GM23338 (cell line): ENCODE data around the gene PRSS36. TPM values are rescaled to one million over a fixed set of nuclear protein-coding genes. Genes with fewer than 3 reads are reported as not detected.

Experiments used
- ATAC-seq: fragments of 200-7000 bp; cut with Tn5 transposase; 3 replicates; pipeline ENCODE4 v1.9.1; 2020
- DNase-seq: peaks from one replicate; pipeline ENCODE4 v3.0.0-alpha.2; 2015; ENCODE audit warnings: low spot score
- H2AFZ ChIP-seq: fragments of 200-600 bp; sonication (generic); 2 replicates; pipeline ENCODE4 v1.8.0; 2016; ENCODE audit warnings: antibody characterized with exemption, mild to moderate bottlenecking, moderate library complexity
- H3F3A ChIP-seq: fragments of 200-600 bp; sonication (generic); replicated peaks from 2 replicates; pipeline ENCODE4 v1.8.0; 2017; ENCODE audit warnings: antibody characterized with exemption, mixed run types, low read depth
- H3K27ac ChIP-seq: fragments of 200-600 bp; sonication (generic); 2 replicates; pipeline ENCODE4 v1.6.1; 2016; ENCODE audit warnings: low read depth
- H3K27me3 ChIP-seq: fragments of 200-600 bp; sonication (generic); 2 replicates; pipeline ENCODE4 v1.8.0; 2016; ENCODE audit warnings: mild to moderate bottlenecking, mixed run types, moderate library complexity; ENCODE audit not compliant: insufficient read depth
- H3K36me3 ChIP-seq: fragments of 200-600 bp; sonication (generic); 2 replicates; pipeline ENCODE4 v1.8.0; 2016; ENCODE audit warnings: mild to moderate bottlenecking; ENCODE audit not compliant: insufficient read depth
- H3K4me1 ChIP-seq: fragments of 200-600 bp; sonication (generic); 2 replicates; pipeline ENCODE4 v1.8.0; 2016; ENCODE audit warnings: mild to moderate bottlenecking, moderate library complexity; ENCODE audit not compliant: insufficient read depth
- H3K4me2 ChIP-seq: fragments of 200-600 bp; sonication (generic); 2 replicates; pipeline ENCODE4 v1.7.1; 2017; ENCODE audit warnings: mixed run types
- H3K4me3 ChIP-seq: fragments of 200-600 bp; sonication (generic); 2 replicates; pipeline ENCODE4 v1.6.1; 2016; ENCODE audit warnings: mixed run types
- H3K79me2 ChIP-seq: fragments of 200-600 bp; sonication (generic); replicated peaks from 2 replicates; pipeline ENCODE4 v1.8.0; 2017; ENCODE audit warnings: mild to moderate bottlenecking; ENCODE audit not compliant: insufficient read depth
- H3K9me2 ChIP-seq: fragments of 200-600 bp; sonication (generic); 2 replicates; pipeline ENCODE4 v1.8.0; 2017; ENCODE audit not compliant: insufficient read depth
- H4K20me1 ChIP-seq: fragments of 200-600 bp; sonication (generic); replicated peaks from 2 replicates; pipeline ENCODE4 v1.8.0; 2017; ENCODE audit warnings: mild to moderate bottlenecking; ENCODE audit not compliant: insufficient read depth
- H3K27ac Mint-ChIP-seq: 2 replicates; pipeline ENCODE4 v1.8.0; 2020; ENCODE audit warnings: inconsistent platforms, mild to moderate bottlenecking, moderate library complexity, mixed read lengths
- H3K27me3 Mint-ChIP-seq: 3 replicates; pipeline ENCODE4 v1.8.0; 2022; ENCODE audit warnings: low read depth, mild to moderate bottlenecking, moderate library complexity, mixed read lengths, inconsistent platforms; ENCODE audit not compliant: insufficient read depth, poor library complexity
- H3K36me3 Mint-ChIP-seq: 3 replicates; pipeline ENCODE4 v1.8.0; 2021; ENCODE audit warnings: low read depth, mild to moderate bottlenecking, inconsistent platforms, moderate library complexity, mixed read lengths
- H3K4me1 Mint-ChIP-seq: 3 replicates; pipeline ENCODE4 v1.8.0; 2020; ENCODE audit warnings: mild to moderate bottlenecking, inconsistent platforms, mixed read lengths
- H3K4me3 Mint-ChIP-seq: 3 replicates; pipeline ENCODE4 v1.8.0; 2021; ENCODE audit warnings: moderate library complexity, mild to moderate bottlenecking, inconsistent platforms, mixed read lengths
- H3K9me3 Mint-ChIP-seq: 3 replicates; pipeline ENCODE4 v1.8.0; 2020; ENCODE audit warnings: moderate library complexity, mild to moderate bottlenecking, inconsistent platforms, mixed read lengths
- CREB1 ChIP-seq: fragments of 250-450 bp; sonication (Bioruptor Pico); IDR thresholded peaks from 2 replicates; pipeline ENCODE4 v1.5.0; 2020; ENCODE audit warnings: low read depth, mild to moderate bottlenecking, moderate library complexity
- EZH2 ChIP-seq: fragments of 200-600 bp; sonication (generic); IDR thresholded peaks from one replicate; pipeline ENCODE4 v1.8.0; 2017; ENCODE audit warnings: antibody characterized with exemption, mild to moderate bottlenecking, low read depth; ENCODE audit not compliant: unreplicated experiment
- EZH2phosphoT487 ChIP-seq: fragments of 200-600 bp; sonication (generic); IDR thresholded peaks from one replicate; pipeline ENCODE4 v1.8.1; 2018; ENCODE audit warnings: antibody characterized with exemption; ENCODE audit not compliant: unreplicated experiment
- JUNB ChIP-seq: IDR thresholded peaks from one replicate; pipeline ENCODE4 v1.6.1; 2016; ENCODE audit warnings: antibody characterized with exemption; ENCODE audit not compliant: unreplicated experiment
- NANOG ChIP-seq: IDR thresholded peaks from 2 replicates; pipeline ENCODE4 v1.6.1; 2016; ENCODE audit warnings: antibody characterized with exemption, borderline replicate concordance
- POLR2AphosphoS5 ChIP-seq: IDR thresholded peaks from 2 replicates; pipeline ENCODE4 v1.6.1; 2016; ENCODE audit warnings: antibody characterized with exemption, low read depth
- STAT1 ChIP-seq: IDR thresholded peaks from one replicate; pipeline ENCODE4 v1.6.1; 2016; ENCODE audit warnings: antibody characterized with exemption; ENCODE audit not compliant: unreplicated experiment
- ZNF114 ChIP-seq: fragments of 250-450 bp; sonication (Bioruptor Pico); IDR thresholded peaks from 2 replicates; pipeline ENCODE4 v1.5.0; 2020; ENCODE audit warnings: mild to moderate bottlenecking, moderate library complexity
- ZNF331 ChIP-seq: fragments of 250-450 bp; sonication (Bioruptor Pico); IDR thresholded peaks from 2 replicates; pipeline ENCODE4 v1.5.0; 2020; ENCODE audit warnings: low read depth, mild to moderate bottlenecking, moderate library complexity
- polyA plus RNA-seq: library from polyadenylated mRNA; unstranded; fragments of >200 nt; fragmentation: Nextera tagmentation; extraction: Ambion mirVana; gene quantifications from 2 replicates; pipeline ENCODE4 v1.2.1, GENCODE V29; 2016
- total RNA-seq: library from RNA; depleted of rRNA; stranded (reverse); fragments of >200 nt; shearing (Covaris generic); gene quantifications from 2 replicates; pipeline ENCODE4 v1.2.3, GENCODE V29; 2014
- TF ChIP-seq, protein P1 (sequence below): IDR thresholded peaks from one replicate; pipeline ENCODE4 v1.6.1; 2018; ENCODE audit warnings: antibody characterized with exemption; ENCODE audit not compliant: unreplicated experiment
- TF ChIP-seq, protein P2 (sequence below), 2 experiments: fragments of 200-600 bp in 1 of 2; sonication (generic) in 1 of 2; conservative IDR thresholded peaks; 2 replicates each; pipeline versions ENCODE4 v1.5.1 to v1.6.1; 2016 to 2017; ENCODE audit warnings: antibody characterized with exemption in 2 of 2, low read depth in 2 of 2, mild to moderate bottlenecking in 2 of 2, moderate library complexity in 1 of 2
- TF ChIP-seq, protein P3 (sequence below): fragments of 250-450 bp; sonication (Bioruptor Pico); IDR thresholded peaks from 2 replicates; pipeline ENCODE4 v1.5.0; 2020; ENCODE audit warnings: mild to moderate bottlenecking, moderate library complexity
- TF ChIP-seq, protein P4 (sequence below): IDR thresholded peaks from 2 replicates; pipeline ENCODE4 v1.6.1; 2016; ENCODE audit warnings: antibody characterized with exemption

The PRSS36 gene
- total and polyA plus RNA-seq, 2 experiments from 2014 or later: 0.91 to 1.4 TPM

DNA sequence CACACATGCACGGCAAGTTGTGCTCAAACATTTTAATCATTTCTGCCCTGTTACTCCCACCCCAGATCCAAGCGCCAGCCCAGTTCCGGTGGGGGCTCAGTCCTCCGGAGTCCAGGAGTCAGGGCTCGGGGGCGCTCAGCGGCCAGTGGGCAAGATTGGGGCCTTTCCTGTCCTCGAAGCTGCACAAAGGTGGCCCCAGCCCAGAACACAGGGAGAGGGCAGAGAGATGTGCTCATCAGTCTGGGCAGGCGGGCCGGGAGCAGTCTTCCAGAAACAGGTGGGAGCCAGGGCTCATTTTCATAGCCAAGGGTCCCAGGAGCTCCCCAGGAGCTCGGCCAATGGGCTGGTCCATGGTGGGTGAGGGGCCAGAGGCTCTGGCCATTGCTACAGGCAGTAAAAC, 18.4 kb downstream of the PRSS36 start:
- TF ChIP-seq CREB1 (CRISPR knock-in tag) (no peak), STAT1 (no peak), POLR2AphosphoS5 (no peak), ZNF114 (no peak), JUNB (no peak), ZNF331 (CRISPR knock-in tag) (no peak), EZH2phosphoT487 (no peak), NANOG (no peak), EZH2 (no peak)
- TF ChIP-seq, protein P1, sequence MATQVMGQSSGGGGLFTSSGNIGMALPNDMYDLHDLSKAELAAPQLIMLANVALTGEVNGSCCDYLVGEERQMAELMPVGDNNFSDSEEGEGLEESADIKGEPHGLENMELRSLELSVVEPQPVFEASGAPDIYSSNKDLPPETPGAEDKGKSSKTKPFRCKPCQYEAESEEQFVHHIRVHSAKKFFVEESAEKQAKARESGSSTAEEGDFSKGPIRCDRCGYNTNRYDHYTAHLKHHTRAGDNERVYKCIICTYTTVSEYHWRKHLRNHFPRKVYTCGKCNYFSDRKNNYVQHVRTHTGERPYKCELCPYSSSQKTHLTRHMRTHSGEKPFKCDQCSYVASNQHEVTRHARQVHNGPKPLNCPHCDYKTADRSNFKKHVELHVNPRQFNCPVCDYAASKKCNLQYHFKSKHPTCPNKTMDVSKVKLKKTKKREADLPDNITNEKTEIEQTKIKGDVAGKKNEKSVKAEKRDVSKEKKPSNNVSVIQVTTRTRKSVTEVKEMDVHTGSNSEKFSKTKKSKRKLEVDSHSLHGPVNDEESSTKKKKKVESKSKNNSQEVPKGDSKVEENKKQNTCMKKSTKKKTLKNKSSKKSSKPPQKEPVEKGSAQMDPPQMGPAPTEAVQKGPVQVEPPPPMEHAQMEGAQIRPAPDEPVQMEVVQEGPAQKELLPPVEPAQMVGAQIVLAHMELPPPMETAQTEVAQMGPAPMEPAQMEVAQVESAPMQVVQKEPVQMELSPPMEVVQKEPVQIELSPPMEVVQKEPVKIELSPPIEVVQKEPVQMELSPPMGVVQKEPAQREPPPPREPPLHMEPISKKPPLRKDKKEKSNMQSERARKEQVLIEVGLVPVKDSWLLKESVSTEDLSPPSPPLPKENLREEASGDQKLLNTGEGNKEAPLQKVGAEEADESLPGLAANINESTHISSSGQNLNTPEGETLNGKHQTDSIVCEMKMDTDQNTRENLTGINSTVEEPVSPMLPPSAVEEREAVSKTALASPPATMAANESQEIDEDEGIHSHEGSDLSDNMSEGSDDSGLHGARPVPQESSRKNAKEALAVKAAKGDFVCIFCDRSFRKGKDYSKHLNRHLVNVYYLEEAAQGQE: no peak
- TF ChIP-seq, protein P2, sequence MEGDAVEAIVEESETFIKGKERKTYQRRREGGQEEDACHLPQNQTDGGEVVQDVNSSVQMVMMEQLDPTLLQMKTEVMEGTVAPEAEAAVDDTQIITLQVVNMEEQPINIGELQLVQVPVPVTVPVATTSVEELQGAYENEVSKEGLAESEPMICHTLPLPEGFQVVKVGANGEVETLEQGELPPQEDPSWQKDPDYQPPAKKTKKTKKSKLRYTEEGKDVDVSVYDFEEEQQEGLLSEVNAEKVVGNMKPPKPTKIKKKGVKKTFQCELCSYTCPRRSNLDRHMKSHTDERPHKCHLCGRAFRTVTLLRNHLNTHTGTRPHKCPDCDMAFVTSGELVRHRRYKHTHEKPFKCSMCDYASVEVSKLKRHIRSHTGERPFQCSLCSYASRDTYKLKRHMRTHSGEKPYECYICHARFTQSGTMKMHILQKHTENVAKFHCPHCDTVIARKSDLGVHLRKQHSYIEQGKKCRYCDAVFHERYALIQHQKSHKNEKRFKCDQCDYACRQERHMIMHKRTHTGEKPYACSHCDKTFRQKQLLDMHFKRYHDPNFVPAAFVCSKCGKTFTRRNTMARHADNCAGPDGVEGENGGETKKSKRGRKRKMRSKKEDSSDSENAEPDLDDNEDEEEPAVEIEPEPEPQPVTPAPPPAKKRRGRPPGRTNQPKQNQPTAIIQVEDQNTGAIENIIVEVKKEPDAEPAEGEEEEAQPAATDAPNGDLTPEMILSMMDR (conservative IDR thresholded peaks at IDR 0.05; ENCODE audit: low read depth in 2 of 2): no peak
- TF ChIP-seq, protein P3, sequence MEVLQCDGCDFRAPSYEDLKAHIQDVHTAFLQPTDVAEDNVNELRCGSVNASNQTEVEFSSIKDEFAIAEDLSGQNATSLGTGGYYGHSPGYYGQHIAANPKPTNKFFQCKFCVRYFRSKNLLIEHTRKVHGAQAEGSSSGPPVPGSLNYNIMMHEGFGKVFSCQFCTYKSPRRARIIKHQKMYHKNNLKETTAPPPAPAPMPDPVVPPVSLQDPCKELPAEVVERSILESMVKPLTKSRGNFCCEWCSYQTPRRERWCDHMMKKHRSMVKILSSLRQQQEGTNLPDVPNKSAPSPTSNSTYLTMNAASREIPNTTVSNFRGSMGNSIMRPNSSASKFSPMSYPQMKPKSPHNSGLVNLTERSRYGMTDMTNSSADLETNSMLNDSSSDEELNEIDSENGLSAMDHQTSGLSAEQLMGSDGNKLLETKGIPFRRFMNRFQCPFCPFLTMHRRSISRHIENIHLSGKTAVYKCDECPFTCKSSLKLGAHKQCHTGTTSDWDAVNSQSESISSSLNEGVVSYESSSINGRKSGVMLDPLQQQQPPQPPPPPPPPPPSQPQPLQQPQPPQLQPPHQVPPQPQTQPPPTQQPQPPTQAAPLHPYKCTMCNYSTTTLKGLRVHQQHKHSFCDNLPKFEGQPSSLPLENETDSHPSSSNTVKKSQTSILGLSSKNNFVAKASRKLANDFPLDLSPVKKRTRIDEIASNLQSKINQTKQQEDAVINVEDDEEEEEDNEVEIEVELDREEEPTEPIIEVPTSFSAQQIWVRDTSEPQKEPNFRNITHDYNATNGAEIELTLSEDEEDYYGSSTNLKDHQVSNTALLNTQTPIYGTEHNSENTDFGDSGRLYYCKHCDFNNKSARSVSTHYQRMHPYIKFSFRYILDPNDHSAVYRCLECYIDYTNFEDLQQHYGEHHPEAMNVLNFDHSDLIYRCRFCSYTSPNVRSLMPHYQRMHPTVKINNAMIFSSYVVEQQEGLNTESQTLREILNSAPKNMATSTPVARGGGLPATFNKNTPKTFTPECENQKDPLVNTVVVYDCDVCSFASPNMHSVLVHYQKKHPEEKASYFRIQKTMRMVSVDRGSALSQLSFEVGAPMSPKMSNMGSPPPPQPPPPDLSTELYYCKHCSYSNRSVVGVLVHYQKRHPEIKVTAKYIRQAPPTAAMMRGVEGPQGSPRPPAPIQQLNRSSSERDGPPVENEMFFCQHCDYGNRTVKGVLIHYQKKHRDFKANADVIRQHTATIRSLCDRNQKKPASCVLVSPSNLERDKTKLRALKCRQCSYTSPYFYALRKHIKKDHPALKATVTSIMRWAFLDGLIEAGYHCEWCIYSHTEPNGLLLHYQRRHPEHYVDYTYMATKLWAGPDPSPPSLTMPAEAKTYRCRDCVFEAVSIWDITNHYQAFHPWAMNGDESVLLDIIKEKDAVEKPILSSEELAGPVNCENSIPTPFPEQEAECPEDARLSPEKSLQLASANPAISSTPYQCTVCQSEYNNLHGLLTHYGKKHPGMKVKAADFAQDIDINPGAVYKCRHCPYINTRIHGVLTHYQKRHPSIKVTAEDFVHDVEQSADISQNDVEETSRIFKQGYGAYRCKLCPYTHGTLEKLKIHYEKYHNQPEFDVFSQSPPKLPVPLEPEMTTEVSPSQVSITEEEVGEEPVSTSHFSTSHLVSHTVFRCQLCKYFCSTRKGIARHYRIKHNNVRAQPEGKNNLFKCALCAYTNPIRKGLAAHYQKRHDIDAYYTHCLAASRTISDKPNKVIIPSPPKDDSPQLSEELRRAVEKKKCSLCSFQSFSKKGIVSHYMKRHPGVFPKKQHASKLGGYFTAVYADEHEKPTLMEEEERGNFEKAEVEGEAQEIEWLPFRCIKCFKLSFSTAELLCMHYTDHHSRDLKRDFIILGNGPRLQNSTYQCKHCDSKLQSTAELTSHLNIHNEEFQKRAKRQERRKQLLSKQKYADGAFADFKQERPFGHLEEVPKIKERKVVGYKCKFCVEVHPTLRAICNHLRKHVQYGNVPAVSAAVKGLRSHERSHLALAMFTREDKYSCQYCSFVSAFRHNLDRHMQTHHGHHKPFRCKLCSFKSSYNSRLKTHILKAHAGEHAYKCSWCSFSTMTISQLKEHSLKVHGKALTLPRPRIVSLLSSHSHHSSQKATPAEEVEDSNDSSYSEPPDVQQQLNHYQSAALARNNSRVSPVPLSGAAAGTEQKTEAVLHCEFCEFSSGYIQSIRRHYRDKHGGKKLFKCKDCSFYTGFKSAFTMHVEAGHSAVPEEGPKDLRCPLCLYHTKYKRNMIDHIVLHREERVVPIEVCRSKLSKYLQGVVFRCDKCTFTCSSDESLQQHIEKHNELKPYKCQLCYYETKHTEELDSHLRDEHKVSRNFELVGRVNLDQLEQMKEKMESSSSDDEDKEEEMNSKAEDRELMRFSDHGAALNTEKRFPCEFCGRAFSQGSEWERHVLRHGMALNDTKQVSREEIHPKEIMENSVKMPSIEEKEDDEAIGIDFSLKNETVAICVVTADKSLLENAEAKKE (CRISPR knock-in tag): no peak
- TF ChIP-seq, protein P4, sequence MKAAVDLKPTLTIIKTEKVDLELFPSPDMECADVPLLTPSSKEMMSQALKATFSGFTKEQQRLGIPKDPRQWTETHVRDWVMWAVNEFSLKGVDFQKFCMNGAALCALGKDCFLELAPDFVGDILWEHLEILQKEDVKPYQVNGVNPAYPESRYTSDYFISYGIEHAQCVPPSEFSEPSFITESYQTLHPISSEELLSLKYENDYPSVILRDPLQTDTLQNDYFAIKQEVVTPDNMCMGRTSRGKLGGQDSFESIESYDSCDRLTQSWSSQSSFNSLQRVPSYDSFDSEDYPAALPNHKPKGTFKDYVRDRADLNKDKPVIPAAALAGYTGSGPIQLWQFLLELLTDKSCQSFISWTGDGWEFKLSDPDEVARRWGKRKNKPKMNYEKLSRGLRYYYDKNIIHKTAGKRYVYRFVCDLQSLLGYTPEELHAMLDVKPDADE: no peak
- peak overlapping the region; percentile 98 for H3K27ac Mint-ChIP-seq

More for the DNA sequence above, 18.4 kb downstream of the PRSS36 start:
- peaks cover 28% of the 10 kb centered on the region for H3K4me1 ChIP-seq
- Mint-ChIP-seq H3K4me1 (peaks cover 51% of the 10 kb centered on the region), H3K4me3 (peak overlapping the region; percentile 33), H3K9me3 (peaks cover under 1% of the 10 kb centered on the region; the same call in 1 of the 3 replicates), H3K27me3 (peaks cover 23% of the 10 kb centered on the region), H3K36me3 (peaks cover 45% of the 10 kb centered on the region)
- no peaks in the 10 kb centered on the region; the same call in 1 of the 2 replicates for H4K20me1 ChIP-seq
- H3F3A ChIP-seq: no peaks in the 10 kb centered on the region; the same call in 1 of the 2 replicates
- no peaks in the 10 kb centered on the region for H3K9me2 ChIP-seq
- H3K27ac ChIP-seq: peak overlapping the region; percentile 84
- H2AFZ ChIP-seq: no peak overlapping the region
- peaks cover 8% of the 10 kb centered on the region; the same call in 1 of the 2 replicates for H3K79me2 ChIP-seq
- ATAC-seq: no peak
- H3K36me3 ChIP-seq: peaks cover 9% of the 10 kb centered on the region
- no peak overlapping the region for H3K4me3 ChIP-seq
- H3K27me3 ChIP-seq: no peaks in the 10 kb centered on the region
- DNase-seq: no peak
- 0 out of 2 replicates have a peak overlapping the region, but pooled peaks have one; percentile 51 for H3K4me2 ChIP-seq
